ENCODE measurements around the gene NYNRIN.
"Not testable (repeated sequence)": the region's sequence is repeated elsewhere in the genome, so short reads cannot be mapped to it uniquely, and the experiment has no call there.

Gene NYNRIN

GRCh38 chr14:24370748-24371147, 28.1 kb upstream of the NYNRIN start:
- no peak for DNase-seq

- DNase-seq = not testable (repeated sequence)
Measured at GRCh38 chr14:24371605-24372004, 27.2 kb upstream of the NYNRIN start.

- DNase-seq = no peak
Measured at GRCh38 chr14:24372701-24373416, 25.9 kb upstream of the NYNRIN start.

- no peak for DNase-seq
Measured at GRCh38 chr14:24376448-24377070, 22.2 kb upstream of the NYNRIN start.

- no peak for DNase-seq
Measured at GRCh38 chr14:24377126-24377525, 21.7 kb upstream of the NYNRIN start.

- no peak for DNase-seq
Measured at GRCh38 chr14:24377657-24378056, 21.1 kb upstream of the NYNRIN start.

GRCh38 chr14:24378327-24378726, 20.5 kb upstream of the NYNRIN start:
- DNase-seq = no peak

GRCh38 chr14:24378981-24379906, 19.6 kb upstream of the NYNRIN start:
- no peak for DNase-seq

- DNase-seq = no peak
Measured at GRCh38 chr14:24379907-24380730, 18.7 kb upstream of the NYNRIN start.

GRCh38 chr14:24381363-24382063, 17.3 kb upstream of the NYNRIN start:
- no peak for DNase-seq

GRCh38 chr14:24382064-24382371, 16.8 kb upstream of the NYNRIN start:
- no peak for DNase-seq

- DNase-seq = no peak
Measured at GRCh38 chr14:24384169-24384568, 14.6 kb upstream of the NYNRIN start.

- DNase-seq = no peak
Measured at GRCh38 chr14:24385524-24385923, 13.3 kb upstream of the NYNRIN start.

- DNase-seq = no peak
Measured at GRCh38 chr14:24387009-24387345, 11.8 kb upstream of the NYNRIN start.

GRCh38 chr14:24387579-24387978, 11.2 kb upstream of the NYNRIN start:
- DNase-seq = not testable (repeated sequence)

- no peak for DNase-seq
Measured at GRCh38 chr14:24388474-24389179, 10.2 kb upstream of the NYNRIN start.

GRCh38 chr14:24389226-24389848, 9.5 kb upstream of the NYNRIN start:
- DNase-seq = no peak

GRCh38 chr14:24390701-24391468, 7.9 kb upstream of the NYNRIN start:
- DNase-seq = no peak

- no peak for DNase-seq
Measured at GRCh38 chr14:24392325-24393091, 6.3 kb upstream of the NYNRIN start.

- no peak for DNase-seq
Measured at GRCh38 chr14:24394275-24394674, 4.5 kb upstream of the NYNRIN start.

All from amniotic stem cell (primary cell).